GM19438 (cell line): ENCODE data around the gene ART5.
"Not testable (repeated sequence)": the region's sequence is repeated elsewhere in the genome, so short reads cannot be mapped to it uniquely, and the experiment has no call there.

Experiments used
- ATAC-seq: cut with Tn5 transposase; IDR thresholded peaks from one replicate; pipeline ENCODE4 v1.9.1; 2021; ENCODE audit warnings: low read depth; ENCODE audit not compliant: unreplicated experiment

Gene ART5

GRCh38 chr11:3626250-3626960 is 15.4 kb downstream of the ART5 start:
- ATAC-seq, result no peak

- no peak for ATAC-seq
Observed at GRCh38 chr11:3623767-3624458, 17.9 kb downstream of the ART5 start.

GRCh38 chr11:3623121-3623520 is 18.7 kb downstream of the ART5 start:
- no peak for ATAC-seq

GRCh38 chr11:3622521-3622920 is 19.3 kb downstream of the ART5 start:
- ATAC-seq, result no peak

GRCh38 chr11:3617990-3618389 is 23.8 kb downstream of the ART5 start:
- ATAC-seq, result no peak

GRCh38 chr11:3616721-3617460 is 24.9 kb downstream of the ART5 start:
- ATAC-seq, result no peak

- no peak for ATAC-seq
Observed at GRCh38 chr11:3615998-3616397, 25.8 kb downstream of the ART5 start.

- ATAC-seq, result no peak
Observed at GRCh38 chr11:3614742-3615171, 27.0 kb downstream of the ART5 start.

GRCh38 chr11:3613998-3614741 is 27.6 kb downstream of the ART5 start:
- no peak for ATAC-seq

GRCh38 chr11:3611976-3612678 is 29.7 kb downstream of the ART5 start:
- no peak for ATAC-seq

GRCh38 chr11:3610846-3611245 is 30.9 kb downstream of the ART5 start:
- no peak for ATAC-seq

GRCh38 chr11:3609416-3610265 is 32.2 kb downstream of the ART5 start:
- no peak for ATAC-seq

GRCh38 chr11:3605771-3606203 is 36.0 kb downstream of the ART5 start:
- ATAC-seq, result no peak

- no peak for ATAC-seq
Observed at GRCh38 chr11:3605283-3605662, 36.5 kb downstream of the ART5 start.

- ATAC-seq, result no peak
Observed at GRCh38 chr11:3604167-3604566, 37.6 kb downstream of the ART5 start.

GRCh38 chr11:3600201-3600600 is 41.6 kb downstream of the ART5 start:
- ATAC-seq, result not testable (repeated sequence)

- not testable (repeated sequence) for ATAC-seq
Observed at GRCh38 chr11:3597743-3598142, 44.0 kb downstream of the ART5 start.

GRCh38 chr11:3591326-3591725 is 50.5 kb downstream of the ART5 start:
- not testable (repeated sequence) for ATAC-seq

- not testable (repeated sequence) for ATAC-seq
Observed at GRCh38 chr11:3590193-3590592, 51.6 kb downstream of the ART5 start.
